SU-DHL-6 (cell line): ENCODE data around the gene SAMD10.

ENCODE experiments used
- H2AFZ ChIP-seq: fragments of 200-600 bp; sonication (generic); 2 replicates; pipeline ENCODE4 v1.6.1; 2014; ENCODE audit warnings: low read depth, mild to moderate bottlenecking, moderate library complexity, mixed read lengths, antibody characterized with exemption, low read length; ENCODE audit not compliant: severe bottlenecking
- H3F3A ChIP-seq: fragments of 200-600 bp; shearing (Covaris generic); 2 replicates; pipeline ENCODE4 v1.6.0; 2016; ENCODE audit warnings: antibody characterized with exemption, mild to moderate bottlenecking; ENCODE audit not compliant: insufficient read depth
- H3K27ac ChIP-seq: fragments of 200-600 bp; sonication (generic); 2 replicates; pipeline ENCODE4 v1.5.1; 2016; ENCODE audit warnings: low read depth, mild to moderate bottlenecking, low read length, moderate library complexity, mixed read lengths
- H3K27me3 ChIP-seq: fragments of 200-600 bp; sonication (generic), shearing (Covaris generic); 2 replicates; pipeline ENCODE4 v1.6.0; 2014; ENCODE audit warnings: mild to moderate bottlenecking, low read length
- H3K36me3 ChIP-seq: fragments of 200-600 bp; sonication (generic); 2 replicates; pipeline ENCODE4 v1.6.1; 2014; ENCODE audit warnings: mild to moderate bottlenecking, low read length, mixed read lengths
- H3K4me2 ChIP-seq: fragments of 300-600, 200-600 bp; shearing (Covaris generic), sonication (generic); 2 replicates; pipeline ENCODE4 v1.6.0; 2014; ENCODE audit warnings: low read length, low read depth, mild to moderate bottlenecking; ENCODE audit not compliant: poor library complexity, severe bottlenecking
- H3K4me3 ChIP-seq: fragments of 200-600 bp; sonication (generic); 2 replicates; pipeline ENCODE4 v1.5.1; 2014; ENCODE audit warnings: antibody characterized with exemption, low read length, mild to moderate bottlenecking, mixed read lengths; ENCODE audit not compliant: insufficient read depth, poor library complexity, severe bottlenecking
- H3K79me2 ChIP-seq: fragments of 200-600 bp; sonication (generic); 2 replicates; pipeline ENCODE4 v1.6.1; 2014; ENCODE audit warnings: mild to moderate bottlenecking, low read length, moderate library complexity; ENCODE audit not compliant: insufficient read depth
- H3K9ac ChIP-seq: fragments of 200-600 bp; sonication (generic); 2 replicates; pipeline ENCODE4 v1.7.0; 2014; ENCODE audit warnings: mild to moderate bottlenecking, low read length
- H3K9me2 ChIP-seq: fragments of 200-600 bp; sonication (generic); replicated peaks from 2 replicates; pipeline ENCODE4 v1.6.1; 2014; ENCODE audit warnings: low read length; ENCODE audit not compliant: insufficient read depth
- H3K9me3 ChIP-seq: fragments of 200-600 bp; sonication (generic); 2 replicates; pipeline ENCODE4 v1.6.1; 2014; ENCODE audit warnings: low read length, mixed read lengths; ENCODE audit not compliant: insufficient read depth
- H4K20me1 ChIP-seq: fragments of 200-600 bp; sonication (generic); 2 replicates; pipeline ENCODE4 v1.6.1; 2014; ENCODE audit warnings: low read depth, mild to moderate bottlenecking, antibody characterized with exemption, low read length, moderate library complexity, mixed read lengths
- CTCF ChIP-seq: fragments of 200-600 bp; sonication (generic); IDR thresholded peaks from one replicate; pipeline ENCODE4 v1.5.1; 2017; ENCODE audit warnings: antibody characterized with exemption, mild to moderate bottlenecking, low read length, moderate library complexity; ENCODE audit not compliant: insufficient read depth, poor library complexity, severe bottlenecking
- EZH2phosphoT487 ChIP-seq: fragments of 200-600 bp; sonication (generic), shearing (Covaris generic); conservative IDR thresholded peaks from 2 replicates; pipeline ENCODE4 v1.6.1; 2018; ENCODE audit warnings: mild to moderate bottlenecking, antibody characterized with exemption, low read length, moderate library complexity, mixed read lengths

The SAMD10 gene

GRCh38 chr20:63952769-63953168, 26.7 kb downstream of the SAMD10 start:
- Histone ChIP-seq H3K4me2 (no peak overlapping the region), H3K9ac (no peak overlapping the region)

GRCh38 chr20:63952210-63952535, 27.3 kb downstream of the SAMD10 start:
- no peak overlapping the region for H3K27ac ChIP-seq
- no peaks in the 10 kb centered on the region for H3K27me3 ChIP-seq

More at GRCh38 chr20:63952769-63953168, 26.7 kb downstream of the SAMD10 start:
- H3F3A ChIP-seq: peaks cover 20% of the 10 kb centered on the region
- H3K36me3 ChIP-seq: no peaks in the 10 kb centered on the region
- no peaks in the 10 kb centered on the region for H3K27me3 ChIP-seq
- no peaks in the 10 kb centered on the region for H3K9me2 ChIP-seq
- H4K20me1 ChIP-seq: no peaks in the 10 kb centered on the region
- no peak overlapping the region for H3K4me3 ChIP-seq
- H2AFZ ChIP-seq: no peak overlapping the region
- no peaks in the 10 kb centered on the region for H3K9me3 ChIP-seq
- H3K27ac ChIP-seq: no peak overlapping the region
- no peak for TF ChIP-seq CTCF
- no peak for TF ChIP-seq EZH2phosphoT487
- H3K79me2 ChIP-seq: peaks cover 39% of the 10 kb centered on the region

GRCh38 chr20:63951398-63952209, 27.8 kb downstream of the SAMD10 start:
- no peak for TF ChIP-seq EZH2phosphoT487
- TF ChIP-seq CTCF: no peak
- H3K9me3 ChIP-seq: no peaks in the 10 kb centered on the region
- no peaks in the 10 kb centered on the region for H3K9me2 ChIP-seq
- H2AFZ ChIP-seq: no peak overlapping the region
- H3K4me3 ChIP-seq: no peak overlapping the region
- H3K27ac ChIP-seq: no peak overlapping the region
- no peaks in the 10 kb centered on the region for H3K36me3 ChIP-seq
- peaks cover 39% of the 10 kb centered on the region for H3K79me2 ChIP-seq
- peaks cover 16% of the 10 kb centered on the region for H3F3A ChIP-seq
- H3K4me2 ChIP-seq: no peak overlapping the region
- no peaks in the 10 kb centered on the region for H3K27me3 ChIP-seq
- no peaks in the 10 kb centered on the region for H4K20me1 ChIP-seq
- H3K9ac ChIP-seq: no peak overlapping the region

More at GRCh38 chr20:63952210-63952535, 27.3 kb downstream of the SAMD10 start:
- no peaks in the 10 kb centered on the region for H4K20me1 ChIP-seq
- TF ChIP-seq CTCF (no peak), EZH2phosphoT487 (no peak)
- H3K79me2 ChIP-seq: peaks cover 39% of the 10 kb centered on the region
- no peaks in the 10 kb centered on the region for H3K9me2 ChIP-seq
- H2AFZ ChIP-seq: no peak overlapping the region
- no peaks in the 10 kb centered on the region for H3K9me3 ChIP-seq
- peaks cover 20% of the 10 kb centered on the region for H3F3A ChIP-seq
- H3K4me2 ChIP-seq: no peak overlapping the region
- no peak overlapping the region for H3K4me3 ChIP-seq
- no peak overlapping the region for H3K9ac ChIP-seq
- no peaks in the 10 kb centered on the region for H3K36me3 ChIP-seq
